ENCODE data around the gene MRPL49.

Gene MRPL49

DNA sequence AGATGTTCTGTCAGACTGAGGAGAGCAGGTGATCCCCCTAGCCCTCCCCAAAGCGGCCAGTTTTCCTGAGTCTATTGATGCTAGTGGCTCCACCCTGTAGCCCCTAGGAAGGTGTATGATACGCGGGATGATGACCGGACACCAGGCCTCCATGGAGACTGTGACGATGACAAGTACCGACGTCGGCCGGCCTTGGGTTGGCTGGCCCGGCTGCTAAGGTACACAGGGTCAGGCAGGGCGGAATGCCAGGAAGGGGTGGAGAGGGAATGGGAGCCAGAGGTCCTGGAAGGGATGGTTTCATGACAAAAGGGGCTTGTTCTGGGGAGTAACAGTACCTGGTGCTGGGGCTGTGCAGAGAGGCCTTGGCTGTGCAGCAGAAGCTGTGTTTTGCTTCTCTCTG is 34.9 kb upstream of the MRPL49 start:
- Histone ChIP-seq H3K27ac (no peak overlapping the region), H3K4me3 (ENCODE audit: low read depth, low read length) (no peak overlapping the region), H3K27me3 (replicated peaks) (no peaks in the 10 kb centered on the region), H3K36me3 (replicated peaks) (peaks cover 22% of the 10 kb centered on the region)
- TF ChIP-seq, protein P1, sequence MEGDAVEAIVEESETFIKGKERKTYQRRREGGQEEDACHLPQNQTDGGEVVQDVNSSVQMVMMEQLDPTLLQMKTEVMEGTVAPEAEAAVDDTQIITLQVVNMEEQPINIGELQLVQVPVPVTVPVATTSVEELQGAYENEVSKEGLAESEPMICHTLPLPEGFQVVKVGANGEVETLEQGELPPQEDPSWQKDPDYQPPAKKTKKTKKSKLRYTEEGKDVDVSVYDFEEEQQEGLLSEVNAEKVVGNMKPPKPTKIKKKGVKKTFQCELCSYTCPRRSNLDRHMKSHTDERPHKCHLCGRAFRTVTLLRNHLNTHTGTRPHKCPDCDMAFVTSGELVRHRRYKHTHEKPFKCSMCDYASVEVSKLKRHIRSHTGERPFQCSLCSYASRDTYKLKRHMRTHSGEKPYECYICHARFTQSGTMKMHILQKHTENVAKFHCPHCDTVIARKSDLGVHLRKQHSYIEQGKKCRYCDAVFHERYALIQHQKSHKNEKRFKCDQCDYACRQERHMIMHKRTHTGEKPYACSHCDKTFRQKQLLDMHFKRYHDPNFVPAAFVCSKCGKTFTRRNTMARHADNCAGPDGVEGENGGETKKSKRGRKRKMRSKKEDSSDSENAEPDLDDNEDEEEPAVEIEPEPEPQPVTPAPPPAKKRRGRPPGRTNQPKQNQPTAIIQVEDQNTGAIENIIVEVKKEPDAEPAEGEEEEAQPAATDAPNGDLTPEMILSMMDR (IDR thresholded peaks at IDR 0.05; ENCODE audit: low read depth, low read length, missing control alignments) = no peak
- DNase-seq = no peak
- in situ Hi-C loops (cut with HindIII; ENCODE audit: low pct_ligation_motif_present, low sequenced_read_pairs) = no loop called here

DNA sequence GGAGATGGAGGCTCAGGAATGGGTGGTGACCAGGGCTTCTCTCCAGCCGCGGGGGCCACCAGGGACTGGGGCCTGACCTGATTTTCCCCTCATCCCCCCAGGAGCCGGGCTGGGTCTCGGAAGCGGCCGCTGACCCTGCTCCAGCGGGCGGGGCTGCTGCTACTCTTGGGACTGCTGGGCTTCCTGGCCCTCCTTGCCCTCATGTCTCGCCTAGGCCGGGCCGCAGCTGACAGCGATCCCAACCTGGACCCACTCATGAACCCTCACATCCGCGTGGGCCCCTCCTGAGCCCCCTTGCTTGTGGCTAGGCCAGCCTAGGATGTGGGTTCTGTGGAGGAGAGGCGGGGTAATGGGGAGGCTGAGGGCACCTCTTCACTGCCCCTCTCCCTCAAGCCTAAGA is 34.3 kb upstream of the MRPL49 start:
- H3K27ac ChIP-seq = no peak overlapping the region
- no peak overlapping the region for H3K4me3 ChIP-seq (ENCODE audit: low read depth, low read length)
- H3K36me3 ChIP-seq (replicated peaks) = peaks cover 22% of the 10 kb centered on the region
- no peak for DNase-seq
- in situ Hi-C loops (cut with HindIII; ENCODE audit: low pct_ligation_motif_present, low sequenced_read_pairs) = no loop called here
- H3K27me3 ChIP-seq (replicated peaks) = no peaks in the 10 kb centered on the region
- TF ChIP-seq, protein P1 (IDR thresholded peaks at IDR 0.05; ENCODE audit: low read depth, low read length, missing control alignments) = no peak

DNA sequence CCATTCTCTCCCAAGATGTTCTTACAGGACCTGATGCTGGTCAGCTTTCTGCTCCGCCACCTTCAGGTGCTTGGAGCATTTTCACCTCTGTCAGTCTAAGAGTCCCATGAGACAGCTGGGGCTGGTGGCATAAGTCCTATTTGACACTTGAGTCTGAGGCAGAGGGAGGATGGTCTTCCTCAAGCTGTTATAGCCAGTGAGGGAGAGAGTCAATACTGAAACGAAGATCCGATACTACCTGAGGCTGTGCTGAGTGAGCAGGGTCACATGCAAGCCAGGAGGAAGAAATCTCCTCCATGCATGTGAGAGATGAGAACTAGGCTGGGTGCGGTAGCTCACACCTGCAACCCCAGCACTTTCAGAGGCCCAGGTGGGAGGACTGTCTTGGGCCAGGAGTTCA is 32.5 kb upstream of the MRPL49 start:
- H3K27me3 ChIP-seq (replicated peaks) = no peaks in the 10 kb centered on the region
- TF ChIP-seq, protein P1 (IDR thresholded peaks at IDR 0.05; ENCODE audit: low read depth, low read length, missing control alignments) = no peak
- peaks cover 22% of the 10 kb centered on the region for H3K36me3 ChIP-seq (replicated peaks)
- in situ Hi-C loops (cut with HindIII; ENCODE audit: low pct_ligation_motif_present, low sequenced_read_pairs) = no loop called here
- H3K27ac ChIP-seq = no peak overlapping the region
- no peak overlapping the region for H3K4me3 ChIP-seq (ENCODE audit: low read depth, low read length)
- DNase-seq = no peak

DNA sequence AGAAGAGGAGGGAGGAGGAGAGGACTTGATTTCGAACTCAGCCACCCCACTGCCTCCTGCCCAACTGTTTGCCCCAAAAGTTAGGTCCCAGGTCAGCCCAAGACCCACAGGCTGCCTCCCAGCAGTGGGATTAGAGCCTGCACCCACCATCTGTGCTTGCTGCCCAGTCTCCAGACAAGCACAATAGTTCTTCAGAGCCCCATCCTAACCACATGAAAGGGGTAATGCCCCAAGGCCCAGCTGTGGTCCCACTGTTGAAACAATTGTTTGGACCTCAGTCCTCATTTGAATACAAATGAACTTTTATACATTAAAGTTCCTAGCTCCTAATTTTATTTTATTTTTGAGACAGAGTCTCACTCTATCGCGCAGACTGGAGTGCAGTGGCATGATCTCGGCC is 31.5 kb upstream of the MRPL49 start:
- H3K27ac ChIP-seq = no peak overlapping the region
- H3K4me3 ChIP-seq (ENCODE audit: low read depth, low read length) = no peak overlapping the region
- TF ChIP-seq, protein P1 (IDR thresholded peaks at IDR 0.05; ENCODE audit: low read depth, low read length, missing control alignments) = no peak
- DNase-seq = no peak
- H3K36me3 ChIP-seq (replicated peaks) = peaks cover 22% of the 10 kb centered on the region
- H3K27me3 ChIP-seq (replicated peaks) = no peaks in the 10 kb centered on the region
- in situ Hi-C loops (cut with HindIII; ENCODE audit: low pct_ligation_motif_present, low sequenced_read_pairs) = no loop called here

DNA sequence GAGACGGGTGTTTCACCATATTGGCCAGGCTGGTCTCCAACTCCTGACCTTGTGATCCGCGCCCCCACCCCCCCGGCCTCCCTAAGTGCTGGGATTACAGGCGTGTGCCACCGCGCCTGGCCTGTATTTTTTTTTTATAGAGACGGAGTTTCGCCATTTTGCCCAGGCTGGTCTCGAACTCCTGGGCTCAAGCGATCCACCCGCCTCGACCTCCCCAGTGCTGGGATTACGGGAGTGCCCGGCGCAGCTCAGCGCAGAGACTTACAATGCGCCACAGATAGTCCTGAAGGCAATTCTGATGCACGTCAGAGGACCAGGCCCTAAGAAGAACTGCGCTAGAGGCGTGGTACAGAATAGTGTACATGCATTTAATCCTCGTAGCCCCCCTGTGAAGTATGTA is 26.7 kb upstream of the MRPL49 start:
- TF ChIP-seq, protein P1 (IDR thresholded peaks at IDR 0.05; ENCODE audit: low read depth, low read length, missing control alignments) = no peak
- in situ Hi-C loops (cut with HindIII; ENCODE audit: low pct_ligation_motif_present, low sequenced_read_pairs) = no loop called here
- Histone ChIP-seq H3K27ac (no peak overlapping the region), H3K4me3 (ENCODE audit: low read depth, low read length) (peak overlapping the region; percentile 79), H3K27me3 (replicated peaks) (no peaks in the 10 kb centered on the region), H3K36me3 (replicated peaks) (no peaks in the 10 kb centered on the region)
- DNase-seq = no peak

Measured in brain microvascular endothelial cell (primary cell).